K562 (cell line): ENCODE results near the gene G6PD. TPM values are rescaled to one million over a fixed set of nuclear protein-coding genes. Genes with fewer than 3 reads are reported as not detected.
A peak's percentile ranks its signal among the peaks of the same experiment; 100 is the strongest.

Experiments used
- E2F6 ChIP-seq, 2 experiments: IDR thresholded peaks; 2 replicates each; pipeline ENCODE4 v1.6.1; 2011; ENCODE audit warnings: borderline replicate concordance in 1 of 2, control low read depth in 1 of 2, low read depth in 1 of 2, low read length in 1 of 2, mild to moderate bottlenecking in 1 of 2, mixed read lengths in 1 of 2, moderate library complexity in 1 of 2; ENCODE audit not compliant: insufficient read depth in 1 of 2, insufficient read length in 1 of 2, poor library complexity in 1 of 2, severe bottlenecking in 1 of 2; ENCODE audit errors: extremely low read depth in 1 of 2
- EGR1 ChIP-seq: fragments of 450-650 bp; conservative IDR thresholded peaks from 2 replicates; pipeline ENCODE4 v1.6.1; 2017; ENCODE audit warnings: mild to moderate bottlenecking
- HMGXB4 ChIP-seq: sonication (generic); formaldehyde crosslinking; IDR thresholded peaks from 2 replicates; pipeline ENCODE4 v1.8.1; 2023; ENCODE audit warnings: mild to moderate bottlenecking, missing genetic modification reagents
- MEIS2 ChIP-seq: fragments of 450-650 bp; IDR thresholded peaks from 2 replicates; pipeline ENCODE4 v1.6.1; 2014; ENCODE audit warnings: mild to moderate bottlenecking; ENCODE audit not compliant: partially characterized antibody
- polyA plus RNA-seq, 8 experiments: library from polyadenylated mRNA; depleted of rRNA in 4 of 8; stranded (reverse) in 5 of 8; unstranded in 3 of 8; fragments of >200 nt; fragmentation: Nextera tagmentation in 2 of 8; fragmentation: Illumina TruSeq in 1 of 8; extraction: Ambion mirVana in 2 of 8; extraction: Trizol in 1 of 8; gene quantifications; 2 replicates each; pipeline versions ENCODE4 v1.2.1 to v1.2.3, GENCODE V29; 2011 to 2014; ENCODE audit warnings: inconsistent platforms in 1 of 8, missing spikeins in 1 of 8
- total RNA-seq, 7 experiments: library from RNA; depleted of rRNA in 6 of 7; stranded (reverse); fragments of >200 nt in 6 of 7; fragmentation: Illumina TruSeq in 2 of 7; extraction: Trizol in 2 of 7; gene quantifications; 2 replicates each; pipeline versions ENCODE4 v1.2.1 to v1.2.3, GENCODE V29; 2011 to 2021; ENCODE audit warnings: low replicate concordance in 1 of 7

The G6PD gene
- total and polyA plus RNA-seq, 9 of the 15 experiments (the other 6 are each of a cell fraction or from before 2014, with no cell fraction given), result 2.9 to 222 (median 66.4) TPM

DNA sequence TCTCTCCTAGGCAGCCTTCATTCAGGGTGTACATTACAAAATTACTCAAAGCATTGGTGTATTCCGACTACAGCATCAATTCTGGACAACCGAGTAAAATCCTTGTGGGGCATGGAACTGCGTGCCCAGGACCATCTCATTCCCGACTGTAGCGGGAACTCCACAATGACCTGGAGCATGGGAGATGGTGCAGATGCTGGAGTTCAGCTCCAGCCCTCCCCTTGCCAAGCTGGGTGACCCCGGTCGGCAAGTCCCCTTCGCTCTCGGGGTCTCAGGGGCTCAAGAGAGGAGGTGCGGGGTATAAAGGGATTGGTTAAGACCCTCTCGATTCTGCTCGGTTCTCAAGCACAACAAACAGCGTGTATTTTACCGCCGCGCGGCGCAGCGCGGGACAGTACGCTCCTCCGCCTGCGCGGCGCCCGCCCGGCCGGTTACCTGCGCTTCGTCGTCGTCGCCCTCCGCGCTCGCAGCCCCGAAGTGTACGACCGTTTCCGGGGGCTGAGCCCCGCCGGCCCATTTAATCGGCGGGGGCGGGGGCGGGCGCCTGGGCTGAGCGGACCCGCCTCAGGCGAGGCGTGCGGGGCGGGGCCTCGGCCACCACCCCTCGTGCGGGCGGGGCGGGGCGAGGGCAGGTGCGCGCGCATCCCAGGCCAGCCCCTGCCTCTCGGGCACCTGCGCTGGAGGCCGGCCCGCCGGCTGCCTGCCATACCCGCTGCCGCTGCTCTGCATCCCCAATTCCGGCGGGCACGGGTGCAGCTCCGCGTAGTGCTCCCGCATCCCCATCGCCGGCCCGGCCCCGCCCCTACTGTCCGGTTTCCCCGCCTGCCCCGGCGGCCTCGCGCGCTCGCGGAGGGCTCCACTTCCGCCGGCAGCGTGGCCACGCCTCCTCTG, at the start of gene G6PD (continued):
- TF ChIP-seq HMGXB4 (CRISPR knock-in tag) (no peak), E2F6 (IDR thresholded peaks at IDR 0.05; ENCODE audit: borderline replicate concordance in 1 of 2, extremely low read depth in 1 of 2, insufficient read depth in 1 of 2, insufficient read length in 1 of 2, low read depth in 1 of 2, low read length in 1 of 2, poor library complexity in 1 of 2, severe bottlenecking in 1 of 2) (peak; percentile 11 to 83), MEIS2 (peak; percentile 25), EGR1 (peak; percentile 51; the same call in 1 of the 2 replicates)
